ENCODE measurements around the gene FASTKD3.

Gene FASTKD3

GRCh38 chr5:7844901-7845300 lies 23.9 kb downstream of the FASTKD3 start:
- TF ChIP-seq FOXP2 (optimal IDR thresholded peaks at IDR 0.05; ENCODE audit: borderline replicate concordance, extremely low read depth, extremely low read length, insufficient read depth), result no peak

GRCh38 chr5:7842531-7842930 lies 26.3 kb downstream of the FASTKD3 start:
- TF ChIP-seq REST (IDR thresholded peaks at IDR 0.05; ENCODE audit: insufficient read depth in 1 of 2, low read depth in 2 of 2, low read length in 2 of 2) (no peak), POLR2AphosphoS5 (IDR thresholded peaks at IDR 0.05; ENCODE audit: low read depth, low read length) (no peak), TAF1 (IDR thresholded peaks at IDR 0.05; ENCODE audit: borderline replicate concordance, insufficient read depth, low read length) (no peak), FOXP2 (optimal IDR thresholded peaks at IDR 0.05; ENCODE audit: borderline replicate concordance, extremely low read depth, extremely low read length, insufficient read depth) (no peak), SIN3A (IDR thresholded peaks at IDR 0.05; ENCODE audit: borderline replicate concordance, insufficient read depth, low read length) (no peak)

- TF ChIP-seq SIN3A (IDR thresholded peaks at IDR 0.05; ENCODE audit: borderline replicate concordance, insufficient read depth, low read length), result no peak
These were observed 31.4 kb downstream of the FASTKD3 start for GRCh38 chr5:7837403-7837802.

- no peak for TF ChIP-seq TAF1 (IDR thresholded peaks at IDR 0.05; ENCODE audit: borderline replicate concordance, insufficient read depth, low read length)
- no peak for TF ChIP-seq FOXP2 (optimal IDR thresholded peaks at IDR 0.05; ENCODE audit: borderline replicate concordance, extremely low read depth, extremely low read length, insufficient read depth)
- TF ChIP-seq SIN3A (IDR thresholded peaks at IDR 0.05; ENCODE audit: borderline replicate concordance, insufficient read depth, low read length), result no peak
- no peak for TF ChIP-seq REST (IDR thresholded peaks at IDR 0.05; ENCODE audit: insufficient read depth in 1 of 2, low read depth in 2 of 2, low read length in 2 of 2)
- no peak for TF ChIP-seq POLR2AphosphoS5 (IDR thresholded peaks at IDR 0.05; ENCODE audit: low read depth, low read length)
These were observed 33.8 kb downstream of the FASTKD3 start for GRCh38 chr5:7834982-7835381.

GRCh38 chr5:7828269-7828668 lies 40.6 kb downstream of the FASTKD3 start:
- TF ChIP-seq FOXP2 (optimal IDR thresholded peaks at IDR 0.05; ENCODE audit: borderline replicate concordance, extremely low read depth, extremely low read length, insufficient read depth) (no peak), REST (IDR thresholded peaks at IDR 0.05; ENCODE audit: insufficient read depth in 1 of 2, low read depth in 2 of 2, low read length in 2 of 2) (no peak), POLR2AphosphoS5 (IDR thresholded peaks at IDR 0.05; ENCODE audit: low read depth, low read length) (no peak), SIN3A (IDR thresholded peaks at IDR 0.05; ENCODE audit: borderline replicate concordance, insufficient read depth, low read length) (no peak), TAF1 (IDR thresholded peaks at IDR 0.05; ENCODE audit: borderline replicate concordance, insufficient read depth, low read length) (no peak)

GRCh38 chr5:7827610-7828009 lies 41.2 kb downstream of the FASTKD3 start:
- TF ChIP-seq FOXP2 (optimal IDR thresholded peaks at IDR 0.05; ENCODE audit: borderline replicate concordance, extremely low read depth, extremely low read length, insufficient read depth) (no peak), SIN3A (IDR thresholded peaks at IDR 0.05; ENCODE audit: borderline replicate concordance, insufficient read depth, low read length) (no peak), TAF1 (IDR thresholded peaks at IDR 0.05; ENCODE audit: borderline replicate concordance, insufficient read depth, low read length) (no peak), REST (IDR thresholded peaks at IDR 0.05; ENCODE audit: insufficient read depth in 1 of 2, low read depth in 2 of 2, low read length in 2 of 2) (no peak), POLR2AphosphoS5 (IDR thresholded peaks at IDR 0.05; ENCODE audit: low read depth, low read length) (no peak)
